Lower lobe of right lung (tissue), 2 donors: ENCODE measurements around the gene KCTD16. TPM values are rescaled to one million over a fixed set of nuclear protein-coding genes. Genes with fewer than 3 reads are reported as not detected.

ENCODE experiments used
- ATAC-seq, 2 donors: fragments of 200-7000 bp; cut with Tn5 transposase; one replicate each; pipeline ENCODE4 v1.9.1; 2020 to 2022; ENCODE audit warnings: mild to moderate bottlenecking in 2 of 2, moderate library complexity in 2 of 2
- DNase-seq: peaks from one replicate; pipeline ENCODE4 v3.0.0-alpha.2; 2020
- H3K27ac ChIP-seq: fragments of 200-600 bp; one replicate; pipeline ENCODE4 v1.8.0; 2022
- H3K27me3 ChIP-seq: fragments of 200-600 bp; one replicate; pipeline ENCODE4 v1.8.0; 2022; ENCODE audit warnings: low read depth
- H3K36me3 ChIP-seq: fragments of 200-600 bp; one replicate; pipeline ENCODE4 v1.8.0; 2022; ENCODE audit warnings: mild to moderate bottlenecking
- H3K4me1 ChIP-seq: fragments of 200-600 bp; one replicate; pipeline ENCODE4 v1.8.0; 2022
- H3K4me3 ChIP-seq: fragments of 200-600 bp; one replicate; pipeline ENCODE4 v1.8.0; 2022; ENCODE audit warnings: mild to moderate bottlenecking
- H3K9me3 ChIP-seq: fragments of 200-600 bp; one replicate; pipeline ENCODE4 v1.8.0; 2022
- intact Hi-C: fragments of 100-400 bp; cut with DNase I; formaldehyde crosslinking; loops from one replicate; pipeline ENCODE4 v1.11.0; 2022
- total RNA-seq: library from RNA; stranded (reverse); fragmentation: NEBNext Ultra II Directional; extraction: Animal tissue kit (Norgen Biotek cat#: 25700); gene quantifications from one replicate; pipeline ENCODE4 v1.2.1, GENCODE V29; 2021
- TF ChIP-seq, protein P1 (sequence below): fragments of 200-600 bp; IDR thresholded peaks from one replicate; pipeline ENCODE4 v1.8.0; 2022; ENCODE audit warnings: antibody characterized with exemption, mild to moderate bottlenecking
- donor health status: DM: no; HTN: yes; CAD: no; lungs with severe emphysema.

KCTD16 gene
- total RNA-seq, 1 donor from 2014 or later = 2.5 TPM

DNA sequence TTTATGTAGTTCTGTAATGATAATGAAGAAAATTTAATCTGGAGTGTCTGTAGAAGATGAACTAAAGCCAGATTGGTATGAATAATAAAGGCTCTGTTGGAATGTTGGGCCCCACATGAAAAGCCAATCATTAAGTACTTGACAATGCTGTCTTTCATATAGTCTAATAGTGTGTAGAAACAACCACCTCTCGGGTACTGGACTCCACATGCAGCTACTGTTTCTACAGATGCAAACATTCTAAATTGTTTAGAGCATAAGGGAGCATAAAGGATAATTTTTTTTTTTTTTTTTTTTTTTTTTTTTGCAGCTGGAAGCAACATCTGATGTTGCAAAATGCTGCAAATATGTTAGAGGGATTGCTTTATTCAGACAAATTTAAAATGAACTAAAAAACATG lies 354.3 kb downstream of the KCTD16 start:
- intact Hi-C loops = no loop called here

DNA sequence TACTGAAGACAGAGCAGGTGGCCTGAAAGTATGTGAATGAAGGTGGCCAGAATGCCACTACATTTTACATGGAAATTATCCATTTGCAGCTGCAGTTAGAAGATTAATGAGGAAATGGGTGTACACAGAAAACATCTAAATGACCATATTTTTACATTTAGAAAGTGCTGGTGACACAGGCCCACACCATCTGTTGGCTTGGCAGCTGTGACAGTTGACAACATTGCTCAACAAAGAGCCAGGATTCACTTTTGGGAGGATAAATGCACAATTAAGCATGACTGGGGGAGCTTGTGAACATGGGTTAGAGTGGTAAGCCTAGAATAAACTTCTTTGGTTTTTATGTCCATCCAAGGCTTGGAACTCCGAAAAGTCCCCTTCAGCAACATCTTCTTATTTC lies 360.5 kb downstream of the KCTD16 start:
- no peaks in the 10 kb centered on the region for H3K27me3 ChIP-seq
- H3K4me3 ChIP-seq = no peak overlapping the region
- H3K9me3 ChIP-seq = no peaks in the 10 kb centered on the region
- no peak overlapping the region for H3K27ac ChIP-seq
- ATAC-seq (no peak), DNase-seq (no peak)
- TF ChIP-seq, protein P1, sequence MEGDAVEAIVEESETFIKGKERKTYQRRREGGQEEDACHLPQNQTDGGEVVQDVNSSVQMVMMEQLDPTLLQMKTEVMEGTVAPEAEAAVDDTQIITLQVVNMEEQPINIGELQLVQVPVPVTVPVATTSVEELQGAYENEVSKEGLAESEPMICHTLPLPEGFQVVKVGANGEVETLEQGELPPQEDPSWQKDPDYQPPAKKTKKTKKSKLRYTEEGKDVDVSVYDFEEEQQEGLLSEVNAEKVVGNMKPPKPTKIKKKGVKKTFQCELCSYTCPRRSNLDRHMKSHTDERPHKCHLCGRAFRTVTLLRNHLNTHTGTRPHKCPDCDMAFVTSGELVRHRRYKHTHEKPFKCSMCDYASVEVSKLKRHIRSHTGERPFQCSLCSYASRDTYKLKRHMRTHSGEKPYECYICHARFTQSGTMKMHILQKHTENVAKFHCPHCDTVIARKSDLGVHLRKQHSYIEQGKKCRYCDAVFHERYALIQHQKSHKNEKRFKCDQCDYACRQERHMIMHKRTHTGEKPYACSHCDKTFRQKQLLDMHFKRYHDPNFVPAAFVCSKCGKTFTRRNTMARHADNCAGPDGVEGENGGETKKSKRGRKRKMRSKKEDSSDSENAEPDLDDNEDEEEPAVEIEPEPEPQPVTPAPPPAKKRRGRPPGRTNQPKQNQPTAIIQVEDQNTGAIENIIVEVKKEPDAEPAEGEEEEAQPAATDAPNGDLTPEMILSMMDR = no peak
- no peaks in the 10 kb centered on the region for H3K36me3 ChIP-seq
- intact Hi-C loops = no loop called here
- no peaks in the 10 kb centered on the region for H3K4me1 ChIP-seq

More for the DNA sequence above, 354.3 kb downstream of the KCTD16 start:
- ATAC-seq = no peak
- Histone ChIP-seq H3K27me3 (no peaks in the 10 kb centered on the region), H3K4me1 (no peaks in the 10 kb centered on the region), H3K27ac (no peak overlapping the region), H3K9me3 (no peaks in the 10 kb centered on the region), H3K36me3 (no peaks in the 10 kb centered on the region), H3K4me3 (no peak overlapping the region)
- TF ChIP-seq, protein P1 = no peak
- no peak for DNase-seq

Other genes with a start within 250 kb of the KCTD16 start
- gene YIPF5, start 214 bp upstream of the KCTD16 start, total RNA-seq = 46.4 TPM